Cardiac atrium fibroblast (primary cell): Measurements from ENCODE around the gene LRRC31. TPM values are rescaled to one million over a fixed set of nuclear protein-coding genes. Genes with fewer than 3 reads are reported as not detected.

Experiments
- total RNA-seq: library from RNA; depleted of rRNA; stranded (reverse); fragments of >200 nt; gene quantifications from 2 replicates; pipeline ENCODE4 v1.2.3, GENCODE V29; 2015

LRRC31 gene
- total RNA-seq, result not detected in 2 replicates

GRCh38 chr3:169869484-169870220 lies at the start of gene LRRC31:
Gene LRRC31 (minus strand): TSS chr3:169869935. CDS start chr3:169869807, 128 bp downstream.

GRCh38 chr3:169911272-169911671 lies 41.5 kb upstream of the LRRC31 start, which contains the start of gene SAMD7:
Gene SAMD7 (plus strand): TSS chr3:169911572. CDS start chr3:169919499, 7,927 bp downstream.

DNA sequence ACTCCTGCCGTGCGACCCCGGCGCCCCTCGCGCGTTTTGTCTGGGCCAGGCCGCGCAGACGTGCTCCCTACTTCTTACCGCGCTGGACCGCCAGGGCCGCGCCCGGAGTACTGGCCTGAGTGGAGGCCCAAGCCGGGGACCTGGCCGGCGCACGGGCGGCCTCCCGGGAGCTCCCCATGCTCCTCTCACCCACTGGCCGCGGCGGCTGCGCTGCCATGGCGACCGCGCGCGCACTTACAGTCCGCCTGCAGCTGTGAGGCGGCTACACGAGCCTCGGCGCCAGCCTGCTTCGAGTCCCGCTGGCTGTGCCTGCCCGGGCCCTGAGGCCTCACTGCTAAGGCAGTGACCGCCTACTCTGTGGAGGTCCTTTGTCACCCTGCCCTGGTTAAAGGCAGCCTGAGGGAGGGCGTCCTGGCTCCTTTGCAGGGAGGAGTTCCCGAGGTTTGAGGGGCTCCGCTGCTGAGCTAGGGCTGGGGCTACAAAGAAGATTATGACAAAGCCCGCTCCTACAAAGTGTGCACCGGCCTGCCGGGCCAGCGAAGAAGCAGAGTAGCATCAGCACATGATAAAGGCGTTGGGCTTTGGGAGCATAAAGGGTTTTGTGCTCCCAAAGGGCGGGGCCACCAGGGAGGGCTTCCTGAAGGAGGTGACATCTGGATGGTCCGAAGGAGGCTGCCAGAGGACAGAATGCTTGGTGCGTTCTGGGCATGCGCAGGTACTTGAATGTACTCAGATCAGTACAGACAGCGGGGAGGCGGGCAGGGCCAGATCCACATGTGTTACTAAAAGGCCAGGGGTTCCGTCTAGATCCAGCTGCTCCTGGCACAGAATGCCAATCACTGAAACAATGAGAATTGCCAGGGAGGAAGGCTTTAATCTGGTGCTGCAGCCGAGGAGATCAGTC lies 57.2 kb downstream of the LRRC31 start, which contains the start of the genes LRRC34 and LRRIQ4:
Gene LRRC34, minus strand, starts transcription at position 573 of the 904 bp plus-strand sequence. Its CDS starts 356 bp downstream, at position 217.
Gene LRRIQ4, plus strand, starts transcription at position 539 of the 904 bp plus-strand sequence. CDS start 9,052 bp downstream, outside the sequence.

Other genes with a start within 250 kb of the LRRC31 start
- 26.5 and 32.6 TPM in 2 replicates for gene MECOM, start 206.2 kb downstream of the LRRC31 start, total RNA-seq
- gene TERC, start 104.9 kb downstream of the LRRC31 start, total RNA-seq, result 198 and 340 TPM in 2 replicates
- 2.1 and 7.2 TPM in 2 replicates for gene ACTRT3, start 100.4 kb downstream of the LRRC31 start, total RNA-seq
- 9.9 and 11.7 TPM in 2 replicates for gene MYNN, start 96.5 kb downstream of the LRRC31 start, total RNA-seq
- not detected in 2 replicates for gene LRRIQ4, start 57.1 kb downstream of the LRRC31 start, total RNA-seq
- 1.6 and 10.5 TPM in 2 replicates for gene LRRC34, start 57.0 kb downstream of the LRRC31 start, total RNA-seq
- not detected in 2 replicates for gene SAMD7, start 41.6 kb upstream of the LRRC31 start, total RNA-seq
- 20.2 and 28.7 TPM in 2 replicates for gene SEC62, start 96.9 kb upstream of the LRRC31 start, total RNA-seq
- 0.16 and 3.1 TPM in 2 replicates for gene GPR160, start 168.1 kb upstream of the LRRC31 start, total RNA-seq